Measurements from ENCODE around the gene CCDC148.

The CCDC148 gene

DNA sequence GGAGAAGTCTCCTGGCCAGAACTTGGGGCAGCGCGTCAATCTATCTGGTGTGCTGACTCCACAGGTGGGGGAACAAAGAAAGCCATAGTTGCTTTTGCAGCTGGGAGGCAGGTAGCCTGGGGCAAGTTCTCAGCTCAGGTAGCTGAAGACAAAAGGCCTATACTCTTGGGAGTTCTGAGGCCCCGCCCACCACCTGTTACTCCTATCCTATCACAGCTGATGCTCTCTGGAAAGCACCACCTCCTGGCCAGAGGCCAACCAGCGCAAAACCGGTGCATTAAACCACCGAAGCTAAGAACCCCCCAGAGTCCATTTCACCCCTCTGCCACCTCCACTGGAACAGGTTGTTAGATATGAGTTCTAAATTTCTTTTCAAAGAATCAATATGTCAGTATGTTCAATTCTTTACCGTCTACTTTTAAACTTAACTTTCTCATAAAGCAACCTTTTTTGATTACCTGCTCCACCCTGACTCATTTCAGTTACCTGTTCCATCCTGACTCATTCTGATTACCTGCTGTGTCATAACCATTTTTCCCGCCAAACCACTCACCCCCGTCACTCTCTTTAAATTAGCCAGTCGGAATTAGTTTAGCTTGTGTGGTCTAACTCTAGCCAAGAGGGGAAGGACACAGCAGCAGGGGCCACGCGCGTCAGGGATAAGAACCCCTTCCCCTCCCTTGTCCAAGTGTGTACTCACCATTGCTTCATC, 311.5 kb downstream of the CCDC148 start:
- no peak for DNase-seq

DNA sequence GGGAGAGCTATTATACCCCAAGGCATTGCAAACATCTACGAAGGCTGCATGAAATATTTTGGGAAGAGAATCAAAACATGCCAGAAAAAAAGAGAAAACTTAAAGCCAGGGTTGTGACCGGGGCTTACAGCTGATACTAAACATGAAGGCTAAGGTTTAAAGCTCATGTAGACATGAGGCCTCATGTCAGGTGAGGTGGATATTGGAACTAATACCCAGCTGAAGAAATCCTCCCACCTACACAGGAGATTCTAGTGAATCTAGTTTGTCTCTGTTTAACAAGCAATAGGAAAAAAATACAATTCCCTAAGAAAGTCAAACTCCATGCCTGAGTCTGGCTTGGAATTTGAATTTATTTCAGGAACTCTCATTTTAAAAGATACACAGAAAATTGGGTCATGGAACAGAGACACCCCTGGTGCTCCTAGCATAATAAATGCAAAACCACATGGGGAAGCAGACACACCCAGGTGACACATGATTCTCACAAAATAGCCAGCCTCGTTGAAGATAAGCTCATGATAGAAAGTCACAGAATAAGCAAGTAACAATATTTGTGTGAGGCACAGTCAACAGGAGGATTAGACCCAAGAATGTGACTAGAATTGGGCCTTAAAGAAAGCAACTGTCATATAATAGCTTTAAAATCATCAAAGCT, 312.7 kb downstream of the CCDC148 start:
- no peak for DNase-seq

- DNase-seq: no peak
Measured at GRCh38 chr2:158142568-158143332, 313.8 kb downstream of the CCDC148 start.

DNA sequence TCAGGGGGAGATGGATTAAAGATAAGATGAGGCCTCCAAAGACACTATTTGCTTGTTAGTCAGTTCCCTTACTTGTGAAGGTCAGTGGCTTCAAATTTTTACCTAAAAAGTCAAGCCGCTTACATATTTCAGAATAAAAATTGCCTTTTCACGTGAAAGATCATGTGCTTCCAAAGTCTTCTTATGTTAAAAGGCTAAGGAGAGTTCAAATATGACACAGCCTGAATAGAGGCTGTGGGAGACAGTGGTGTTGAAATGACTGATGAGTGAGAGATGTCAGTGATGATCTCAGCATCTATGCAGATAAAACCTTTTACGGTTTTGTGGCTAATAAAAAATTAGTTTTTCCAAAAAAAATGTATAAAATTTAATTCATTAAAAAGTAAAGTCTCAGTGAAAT, 314.4 kb downstream of the CCDC148 start:
- DNase-seq: no peak

DNA sequence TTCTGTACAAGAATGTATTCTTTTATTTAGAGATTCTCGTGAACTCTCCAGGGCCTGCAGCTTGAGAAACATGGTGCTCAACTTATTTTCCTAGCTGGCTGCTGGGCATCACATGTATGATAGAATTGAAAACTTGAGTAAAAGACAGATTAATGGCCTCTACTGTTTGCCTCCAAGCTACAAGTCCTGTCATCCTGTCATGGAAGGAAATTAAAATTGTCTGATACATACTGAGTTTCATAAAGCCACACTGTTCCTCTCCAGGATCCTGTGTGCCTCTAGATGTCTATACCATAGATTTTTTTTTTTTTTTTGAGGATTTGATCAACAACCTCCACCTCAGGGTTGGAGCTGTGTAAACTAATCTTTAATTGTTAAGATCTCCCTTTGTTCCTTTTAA, 316.4 kb downstream of the CCDC148 start:
- DNase-seq: no peak

GRCh38 chr2:158138255-158138654, 318.3 kb downstream of the CCDC148 start:
- no peak for DNase-seq

DNA sequence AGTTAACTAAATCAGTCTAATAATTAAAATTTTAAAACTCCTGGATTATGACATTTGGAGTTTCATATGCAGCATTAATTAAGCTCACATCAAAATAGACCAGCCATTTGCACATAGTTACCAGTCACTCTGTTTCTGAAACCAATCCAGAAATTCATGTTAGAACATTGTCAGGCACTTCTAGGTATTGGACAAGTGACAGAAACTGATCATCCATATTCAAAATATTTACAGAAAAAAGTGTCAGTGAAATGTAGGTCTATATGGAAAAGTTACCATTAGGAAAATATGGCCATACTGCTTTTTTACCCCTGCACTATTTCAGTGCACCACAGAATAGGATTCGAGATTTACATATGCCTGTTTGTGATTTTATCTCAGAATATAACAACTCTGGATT, 321.5 kb downstream of the CCDC148 start:
- no peak for DNase-seq

- DNase-seq: no peak
Measured at GRCh38 chr2:158134655-158135054, 321.9 kb downstream of the CCDC148 start.

- DNase-seq: no peak
Measured at GRCh38 chr2:158134055-158134454, 322.5 kb downstream of the CCDC148 start.

- DNase-seq: no peak
Measured at GRCh38 chr2:158131919-158132566, 324.5 kb downstream of the CCDC148 start.

- DNase-seq: no peak
Measured at GRCh38 chr2:158131483-158131912, 325.1 kb downstream of the CCDC148 start.

GRCh38 chr2:158130832-158131473, 325.6 kb downstream of the CCDC148 start:
- DNase-seq: no peak

- DNase-seq: no peak
Measured at GRCh38 chr2:158129037-158129436, 327.5 kb downstream of the CCDC148 start.

- no peak for DNase-seq
Measured at GRCh38 chr2:158128168-158128973, 328.2 kb downstream of the CCDC148 start.

DNA sequence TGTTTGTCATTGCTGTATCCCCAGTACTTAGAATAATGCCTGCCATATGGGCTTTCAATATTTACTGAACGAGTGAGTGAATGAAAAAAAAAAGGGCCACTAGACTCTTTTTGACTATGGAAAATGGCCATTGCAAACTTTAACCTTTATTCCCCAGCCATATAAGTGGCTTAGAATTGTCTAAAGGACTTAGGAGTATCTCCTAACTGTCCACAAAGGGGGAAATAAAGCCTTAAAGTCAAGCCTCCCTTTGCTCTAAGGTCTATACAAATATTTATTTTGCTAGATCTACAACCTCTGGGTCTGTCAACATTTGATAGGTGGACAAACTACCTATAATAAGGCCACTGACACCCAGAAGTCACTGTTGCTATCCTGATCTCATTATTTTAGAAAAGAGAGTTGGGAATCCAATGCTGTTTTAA, 329.2 kb downstream of the CCDC148 start:
- no peak for DNase-seq

DNA sequence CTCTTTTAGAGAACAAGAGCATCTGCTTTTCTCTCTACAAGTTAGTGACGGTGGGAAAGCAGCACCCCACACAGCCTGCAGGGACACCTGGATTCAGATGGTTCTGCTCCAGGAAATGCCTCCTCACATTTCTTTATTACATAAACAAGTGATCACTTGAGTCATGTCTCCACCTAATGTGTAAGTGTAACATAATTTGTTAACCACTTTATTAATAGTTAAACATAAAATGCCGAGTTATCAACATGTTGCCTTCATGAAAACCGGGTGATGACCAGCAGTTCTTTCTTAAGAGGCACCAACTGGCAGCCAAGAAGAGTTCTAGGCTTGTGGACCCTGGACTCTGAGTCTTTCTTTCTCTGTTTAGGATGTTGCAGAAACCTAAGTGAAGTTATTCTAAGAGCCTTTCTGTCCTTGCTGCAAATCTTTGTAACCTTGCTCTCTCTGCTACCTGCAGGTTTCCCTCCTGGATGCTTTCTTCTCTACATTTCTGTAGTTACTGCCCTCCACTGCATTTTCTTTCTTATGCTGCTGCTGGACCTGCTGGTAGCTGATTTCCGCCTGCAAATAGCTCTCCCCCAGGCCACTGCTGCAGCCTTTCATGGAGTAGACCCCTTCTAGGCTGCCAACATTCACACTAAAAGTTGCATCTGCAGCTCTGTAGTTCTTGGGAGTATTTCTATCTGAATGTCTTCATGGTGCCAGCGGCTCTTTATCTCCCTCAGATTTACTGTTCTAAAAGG, 330.6 kb downstream of the CCDC148 start:
- no peak for DNase-seq

DNA sequence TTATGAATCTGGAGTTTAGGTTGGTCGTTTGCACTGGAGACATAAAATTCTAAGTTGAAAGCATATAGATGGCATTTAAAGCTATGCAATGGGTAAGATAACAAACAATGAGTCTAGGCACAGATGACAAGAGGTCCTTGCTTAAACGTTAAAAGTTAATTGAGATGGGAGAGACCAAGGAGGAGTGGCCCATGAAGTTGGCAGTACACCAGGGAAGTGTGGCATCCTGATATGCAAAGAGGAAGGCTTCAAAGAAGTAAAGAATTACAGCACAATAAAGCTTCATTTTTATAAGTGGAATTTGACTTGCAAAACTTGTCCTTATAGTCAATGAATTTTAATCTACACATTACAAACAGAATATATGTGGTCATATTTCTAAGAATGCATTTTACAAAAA, 331.7 kb downstream of the CCDC148 start:
- no peak for DNase-seq

Measured in activated CD4-positive, alpha-beta T cell treated with anti-CD3 and anti-CD28 coated beads for 1 hour (primary cell).